Endothelial cell of umbilical vein (primary cell): ENCODE measurements around the gene FBXO10. TPM values are rescaled to one million over a fixed set of nuclear protein-coding genes. Genes with fewer than 3 reads are reported as not detected.

Experiments
- Bru-seq: library from RNA; stranded (reverse); fragments of 400-500 nt; gene quantifications from one replicate; lab custom pipeline; 2021; lab: Mats Ljungman, UMichigan
- BruChase-seq, 2 experiments: library from RNA; stranded (reverse); fragments of 400-500 nt; gene quantifications; one replicate each; lab custom pipeline; 2021; lab: Mats Ljungman, UMichigan
- BruUV-seq: library from RNA; stranded (reverse); fragments of 400-500 nt; replicated peaks from 2 replicates; lab custom pipeline; 2021; lab: Mats Ljungman, UMichigan
- CTCF ChIA-PET: fragments of 300-600, 350-600 bp; sonication (Branson Sonifier 250); formaldehyde crosslinking; loops from one replicate; lab custom pipeline; 2021; ENCODE audit warnings: antibody characterized with exemption, inconsistent platforms; lab: Charles Lee
- POLR2A ChIA-PET: fragments of 300-600, 350-600 bp; sonication (Branson Sonifier 250); formaldehyde crosslinking; loops from one replicate; lab custom pipeline; 2021; ENCODE audit warnings: antibody characterized with exemption, inconsistent platforms; lab: Charles Lee
- DNase-seq: peaks from one replicate; pipeline ENCODE4 v3.0.0-alpha.2; 2011; ENCODE audit warnings: low read depth, low spot score
- FAIRE-seq: peaks from 2 replicates; lab custom pipeline; 2011; peaks lifted over from hg19 to GRCh38; lab: Jason Lieb, UNC
- H2AFZ ChIP-seq: 2 replicates; pipeline ENCODE4 v1.6.0; 2012; ENCODE audit warnings: low read depth, low read length, control low read depth, inconsistent platforms
- H3K27ac ChIP-seq: 2 replicates; pipeline ENCODE4 v1.5.1; 2011; ENCODE audit warnings: low read depth, mild to moderate bottlenecking, control low read depth, low read length, moderate library complexity; ENCODE audit not compliant: insufficient read depth
- H3K27me3 ChIP-seq, 2 experiments: 2 replicates each; pipeline versions ENCODE4 v1.6.0 to v1.6.1; 2011; ENCODE audit warnings: low read length in 2 of 2, mixed read lengths in 1 of 2; ENCODE audit not compliant: control insufficient read depth in 2 of 2, insufficient read depth in 2 of 2
- H3K36me3 ChIP-seq, 2 experiments: 2 replicates in 1 of 2; 3 replicates in 1 of 2; pipeline ENCODE4 v1.5.1; 2011; ENCODE audit warnings: low read length in 2 of 2, mild to moderate bottlenecking in 1 of 2, moderate library complexity in 1 of 2; ENCODE audit not compliant: control insufficient read depth in 2 of 2, insufficient read depth in 2 of 2; ENCODE audit errors: extremely low read depth in 1 of 2
- H3K4me1 ChIP-seq: 3 replicates; pipeline ENCODE4 v1.5.1; 2011; ENCODE audit warnings: mild to moderate bottlenecking, low read length; ENCODE audit not compliant: control insufficient read depth, insufficient read depth; ENCODE audit errors: extremely low read depth
- H3K4me2 ChIP-seq: 2 replicates; pipeline ENCODE4 v1.6.1; 2011; ENCODE audit warnings: low read length, control low read depth, mixed read lengths; ENCODE audit not compliant: insufficient read depth
- H3K4me3 ChIP-seq, 3 experiments: fragments of 200-600 bp in 1 of 3; sonication (generic), shearing (Covaris generic) in 1 of 3; replicated peaks in 1 of 3; 2 replicates each; pipeline ENCODE4 v1.5.1; 2011 to 2016; ENCODE audit warnings: control low read depth in 3 of 3, low read length in 3 of 3, mild to moderate bottlenecking in 2 of 3, inconsistent platforms in 1 of 3, low read depth in 1 of 3, moderate library complexity in 1 of 3; ENCODE audit not compliant: insufficient read depth in 1 of 3
- H3K79me2 ChIP-seq: 2 replicates; pipeline ENCODE4 v1.6.0; 2012; ENCODE audit warnings: low read length, inconsistent platforms; ENCODE audit not compliant: control insufficient read depth, insufficient read depth
- H3K9ac ChIP-seq: replicated peaks from 2 replicates; pipeline ENCODE3; 2011; ENCODE audit warnings: low read length, control low read depth; ENCODE audit not compliant: insufficient read depth; ENCODE audit errors: extremely low read depth
- H3K9me1 ChIP-seq: replicated peaks from 3 replicates; pipeline ENCODE4 v1.6.0; 2011; ENCODE audit warnings: mild to moderate bottlenecking, low read length; ENCODE audit not compliant: control insufficient read depth, insufficient read depth; ENCODE audit errors: extremely low read depth
- H3K9me3 ChIP-seq: replicated peaks from 2 replicates; pipeline ENCODE4 v1.5.1; 2012; ENCODE audit warnings: low read length, inconsistent platforms; ENCODE audit not compliant: control insufficient read depth, insufficient read depth
- H4K20me1 ChIP-seq: replicated peaks from 2 replicates; pipeline ENCODE3; 2011; ENCODE audit warnings: mild to moderate bottlenecking, low read length; ENCODE audit not compliant: control insufficient read depth, insufficient read depth; ENCODE audit errors: extremely low read depth
- EZH2 ChIP-seq: IDR thresholded peaks from 2 replicates; pipeline ENCODE4 v1.6.1; 2012; ENCODE audit warnings: borderline replicate concordance, low read depth, mild to moderate bottlenecking, moderate library complexity, low read length, inconsistent platforms; ENCODE audit not compliant: severe bottlenecking
- FOS ChIP-seq: IDR thresholded peaks from 2 replicates; pipeline ENCODE4 v1.6.1; 2011; ENCODE audit warnings: mild to moderate bottlenecking, low read length, moderate library complexity, borderline replicate concordance; ENCODE audit not compliant: insufficient read depth
- JUN ChIP-seq: IDR thresholded peaks from 2 replicates; pipeline ENCODE4 v1.6.1; 2011; ENCODE audit warnings: borderline replicate concordance, low read depth; ENCODE audit not compliant: insufficient read length, insufficient read depth
- MAX ChIP-seq: IDR thresholded peaks from 2 replicates; pipeline ENCODE4 v1.6.1; 2011; ENCODE audit not compliant: insufficient read depth, insufficient read length
- MYC ChIP-seq: IDR thresholded peaks from one replicate; pipeline ENCODE4 v1.6.1; 2011; ENCODE audit warnings: mild to moderate bottlenecking, low read depth, low read length
- POLR2A ChIP-seq: IDR thresholded peaks from 2 replicates; pipeline ENCODE4 v1.6.1; 2012; ENCODE audit warnings: low read depth, mild to moderate bottlenecking, control low read depth, low read length
- POLR2AphosphoS5 ChIP-seq: IDR thresholded peaks from 2 replicates; pipeline ENCODE4 v1.6.1; 2012; ENCODE audit warnings: low read depth, mild to moderate bottlenecking, control low read depth, low read length, moderate library complexity; ENCODE audit not compliant: insufficient read depth
- dilution Hi-C: fragments of 300-500 bp; cut with MboI; formaldehyde crosslinking; loops from one replicate; pipeline ENCODE4 v1.15.0; 2019; ENCODE audit warnings: low sequenced_read_pairs; ENCODE audit not compliant: extremely low pct_ligation_motif_present
- intact Hi-C: fragments of 100-400 bp; cut with micrococcal nuclease; formaldehyde crosslinking; loops from one replicate; pipeline ENCODE4 v1.10.0; 2022
- long read RNA-seq: library from polyadenylated mRNA; stranded (forward); transcript quantifications from one replicate; pipeline ENCODE4 v2.0.0, GENCODE V29; 2021
- polyA minus RNA-seq, 3 experiments: library from RNA; depleted of rRNA, polyadenylated mRNA; stranded (reverse); fragments of >200 nt; gene quantifications; 1 replicate in 1 of 3; 2 replicates in 2 of 3; pipeline ENCODE4 v1.2.3, GENCODE V29; 2011
- polyA plus RNA-seq, 4 experiments: library from polyadenylated mRNA; depleted of rRNA in 3 of 4; stranded (reverse) in 3 of 4; unstranded in 1 of 4; fragments of >200 nt; gene quantifications; 2 replicates each; pipeline versions ENCODE4 v1.2.1 to v1.2.3, GENCODE V29; 2011 to 2012; ENCODE audit warnings: missing spikeins in 1 of 4
- total RNA-seq: library from RNA; stranded (reverse); gene quantifications from 2 replicates; pipeline ENCODE4 v1.2.3, GENCODE V29; 2021

The FBXO10 gene
- total RNA-seq = 13.8 and 14.4 TPM in 2 replicates
- polyA plus RNA-seq = 11.8 and 13.8 TPM in 2 replicates
- polyA plus RNA-seq (2011; cell fraction: cytosol; rRNA removed) = 8.7 and 9.2 TPM in 2 replicates
- polyA plus RNA-seq (2011; cell fraction: nucleus; rRNA removed) = 19.4 and 23.1 TPM in 2 replicates
- polyA plus RNA-seq (2012) = 9.9 and 10.1 TPM in 2 replicates
- polyA minus RNA-seq = 27.3 and 32.8 TPM in 2 replicates
- polyA minus RNA-seq (2011; cell fraction: cytosol; rRNA and poly(A)+ RNA removed) = 1.4 TPM
- 13.2 and 13.9 TPM in 2 replicates for polyA minus RNA-seq (2011; cell fraction: nucleus; rRNA and poly(A)+ RNA removed)
- percentile 56 among the genes with signal in this experiment for Bru-seq, nascent RNA
- percentile 60 among the genes with signal in this experiment for BruChase-seq, experiment 1, labeled RNA remaining after a 6-hour chase
- percentile 62 among the genes with signal in this experiment for BruChase-seq, experiment 2, labeled RNA remaining after a 2-hour chase
- long read RNA-seq, partial matches to known transcripts = 1 of 4 reads
- long read RNA-seq, other reads (novel, unspliced or antisense) = 3 of 4 reads

GRCh38 chr9:37575921-37576721 is at the start of gene FBXO10:
Gene FBXO10 (minus strand): TSS chr9:37576380. CDS start chr9:37541768, 34,612 bp downstream.
- DNase-seq (peak; percentile 78), FAIRE-seq (no peak)
- Histone ChIP-seq H3K4me2 (peak within 1 kb of the TSS; percentile 88), H3K9me3 (no peaks in the 10 kb centered on the region), H3K4me3 (peak within 1 kb of the TSS; percentile 68 to 85 (median 70)), H3K27me3 (no peaks in the 10 kb centered on the region), H2AFZ (peak within 1 kb of the TSS; percentile 98), H3K27ac (peak within 1 kb of the TSS; percentile 45), H3K9ac (peak within 1 kb of the TSS; percentile 86), H3K9me1 (no peaks in the 10 kb centered on the region), H4K20me1 (peaks cover 2% of the 10 kb centered on the region), H3K36me3 (peaks cover 0 to 2% of the 10 kb centered on the region in 2 experiments), H3K4me1 (peaks cover 21% of the 10 kb centered on the region), H3K79me2 (peaks cover 9% of the 10 kb centered on the region)
- ChIA-PET CTCF (interaction anchor here (1.3 to 3.9 kb wide), 3 partner anchors 10 to 16 kb away, joined by 3 to 17 read pairs (median 7); partner anchors contain the start of gene TOMM5), POLR2A (interaction anchor here (1.4 kb wide), 1 partner anchor 16 kb away, joined by 8 read pairs; the partner anchor contains the start of gene TOMM5)
- dilution Hi-C loops (no loop called here), intact Hi-C loops (loop anchor here (2.0 kb wide), 2 partner anchors 15 to 93 kb away; no protein-coding TSS in a partner anchor)
- TF ChIP-seq POLR2A (peak; percentile 70), JUN (no peak), MYC (no peak), FOS (no peak), POLR2AphosphoS5 (peak; percentile 81), EZH2 (no peak), MAX (no peak)
- BruUV-seq = no TSS peak
